Panc1 (cell line): ENCODE results near the gene FLYWCH1. TPM values are rescaled to one million over a fixed set of nuclear protein-coding genes. Genes with fewer than 3 reads are reported as not detected.
A peak's percentile ranks its signal among the peaks of the same experiment; 100 is the strongest.

Experiments
- ATAC-seq: fragments of 200-7000 bp; cut with Tn5 transposase; 2 replicates; pipeline ENCODE4 v1.9.1; 2020; ENCODE audit warnings: mild to moderate bottlenecking, moderate library complexity
- BruUV-seq: library from RNA; stranded (reverse); fragments of 400-500 nt; replicated peaks from 2 replicates; lab custom pipeline; 2021; lab: Mats Ljungman, UMichigan
- CTCF ChIA-PET: fragments of 300-600 bp; sonication (Branson Sonifier 250); formaldehyde crosslinking; loops from one replicate; lab custom pipeline; 2022; ENCODE audit warnings: antibody characterized with exemption; lab: Charles Lee
- POLR2A ChIA-PET: fragments of 300-600 bp; sonication (Branson Sonifier 250); formaldehyde crosslinking; loops from one replicate; lab custom pipeline; 2022; ENCODE audit warnings: antibody characterized with exemption; lab: Charles Lee
- DNase-seq: peaks from one replicate; pipeline ENCODE4 v3.0.0-alpha.2; 2010; ENCODE audit warnings: low read depth, low spot score
- H3K27ac ChIP-seq: 2 replicates; pipeline ENCODE4 v1.5.1; 2011; ENCODE audit warnings: mild to moderate bottlenecking, low read length, inconsistent platforms
- H3K27me3 ChIP-seq: fragments of 200-500 bp; sonication (Bioruptor generic); 2 replicates; pipeline ENCODE4 v1.6.0; 2014; ENCODE audit warnings: low read length, inconsistent platforms; ENCODE audit not compliant: control insufficient read depth, insufficient read depth
- H3K36me3 ChIP-seq: fragments of 200-500 bp; sonication (Bioruptor generic); 2 replicates; pipeline ENCODE4 v1.5.1; 2014; ENCODE audit warnings: inconsistent platforms, mild to moderate bottlenecking, low read length, moderate library complexity; ENCODE audit not compliant: control insufficient read depth, insufficient read depth
- H3K4me1 ChIP-seq: 2 replicates; pipeline ENCODE4 v1.5.1; 2011; ENCODE audit warnings: inconsistent platforms, mild to moderate bottlenecking, low read length, moderate library complexity; ENCODE audit not compliant: control insufficient read depth, insufficient read depth
- H3K4me3 ChIP-seq, 2 experiments: 2 replicates each; pipeline ENCODE4 v1.5.1; 2011 to 2012; ENCODE audit warnings: low read depth in 2 of 2, low read length in 2 of 2, mild to moderate bottlenecking in 2 of 2, inconsistent platforms in 1 of 2, moderate library complexity in 1 of 2
- H3K9me3 ChIP-seq: fragments of 200-500 bp; sonication (Bioruptor generic); 2 replicates; pipeline ENCODE4 v1.5.1; 2014; ENCODE audit warnings: low read depth, mild to moderate bottlenecking, inconsistent platforms, low read length, moderate library complexity; ENCODE audit not compliant: control insufficient read depth, insufficient read depth
- CTCF ChIP-seq: fragments of 450-650 bp; IDR thresholded peaks from 2 replicates; pipeline ENCODE4 v1.5.1; 2017; ENCODE audit warnings: mild to moderate bottlenecking
- POLR2AphosphoS5 ChIP-seq: IDR thresholded peaks from 2 replicates; pipeline ENCODE4 v1.6.1; 2012; ENCODE audit warnings: mild to moderate bottlenecking, low read depth, low read length, moderate library complexity
- REST ChIP-seq, 2 experiments: IDR thresholded peaks; 2 replicates each; pipeline ENCODE4 v1.6.1; 2011 to 2012; ENCODE audit warnings: low read depth in 2 of 2, control low read depth in 1 of 2, low read length in 1 of 2, mild to moderate bottlenecking in 1 of 2, moderate library complexity in 1 of 2; ENCODE audit not compliant: insufficient read depth in 1 of 2
- SIN3A ChIP-seq: IDR thresholded peaks from 2 replicates; pipeline ENCODE4 v1.6.1; 2012; ENCODE audit warnings: low read depth, mild to moderate bottlenecking, low read length, moderate library complexity, borderline replicate concordance; ENCODE audit not compliant: insufficient read depth
- TCF7L2 ChIP-seq: IDR thresholded peaks from 2 replicates; pipeline ENCODE4 v1.6.1; 2011; ENCODE audit warnings: mild to moderate bottlenecking, low read depth, low read length, inconsistent platforms
- in situ Hi-C: cut with HindIII; loops from 2 replicates; pipeline ENCODE4 v1.10.0; 2016; ENCODE audit warnings: low sequenced_read_pairs, low pct_unique_long_range_greater_than_20kb
- intact Hi-C: fragments of 100-400 bp; cut with micrococcal nuclease; formaldehyde crosslinking; loops from one replicate; pipeline ENCODE4 v1.10.0; 2022; ENCODE audit not compliant: unreplicated experiment
- total RNA-seq: library from RNA; stranded (reverse); gene quantifications from one replicate; pipeline ENCODE4 v1.2.1, GENCODE V29; 2021; ENCODE audit not compliant: unreplicated experiment

Gene FLYWCH1
- total RNA-seq, 1 experiment from 2014 or later: 67.9 TPM

GRCh38 chr16:2895813-2896212, 15.9 kb upstream of the FLYWCH1 start:
- intact Hi-C loops (no loop called here), in situ Hi-C loops (no loop called here)
- no peak overlapping the region for H3K4me3 ChIP-seq
- ChIA-PET CTCF (no interaction called here), POLR2A (no interaction called here)
- H3K9me3 ChIP-seq: no peaks in the 10 kb centered on the region
- DNase-seq: no peak
- no peaks in the 10 kb centered on the region for H3K27me3 ChIP-seq
- H3K36me3 ChIP-seq: no peaks in the 10 kb centered on the region
- TF ChIP-seq POLR2AphosphoS5: no peak
- TF ChIP-seq SIN3A: no peak
- no peak for TF ChIP-seq TCF7L2
- TF ChIP-seq REST (IDR thresholded peaks at IDR 0.05; ENCODE audit: insufficient read depth in 1 of 2, low read depth in 2 of 2, low read length in 1 of 2): no peak
- TF ChIP-seq CTCF: no peak
- H3K4me1 ChIP-seq: no peaks in the 10 kb centered on the region; the same call in 1 of the 2 replicates
- no peak overlapping the region for H3K27ac ChIP-seq
- ATAC-seq: peak; percentile 60
- no TSS peak for BruUV-seq

- no peaks in the 10 kb centered on the region for H3K9me3 ChIP-seq
Observed at GRCh38 chr16:2896480-2897010, 15.2 kb upstream of the FLYWCH1 start.

More at GRCh38 chr16:2896480-2897010, 15.2 kb upstream of the FLYWCH1 start:
- intact Hi-C loops (no loop called here), in situ Hi-C loops (no loop called here)
- no peak for TF ChIP-seq REST (IDR thresholded peaks at IDR 0.05; ENCODE audit: insufficient read depth in 1 of 2, low read depth in 2 of 2, low read length in 1 of 2)
- TF ChIP-seq TCF7L2: no peak
- no peak for TF ChIP-seq CTCF
- no peak for TF ChIP-seq SIN3A
- no peak for TF ChIP-seq POLR2AphosphoS5
- no peaks in the 10 kb centered on the region for H3K27me3 ChIP-seq
- no TSS peak for BruUV-seq
- ChIA-PET POLR2A (no interaction called here), CTCF (no interaction called here)
- no peak overlapping the region for H3K4me3 ChIP-seq
- H3K36me3 ChIP-seq: no peaks in the 10 kb centered on the region
- no peak overlapping the region for H3K27ac ChIP-seq
- DNase-seq (no peak), ATAC-seq (no peak; the same call in 1 of the 2 replicates)
- H3K4me1 ChIP-seq: no peaks in the 10 kb centered on the region; the same call in 1 of the 2 replicates
